ENCODE measurements around the gene MB21D2. TPM values are rescaled to one million over a fixed set of nuclear protein-coding genes. Genes with fewer than 3 reads are reported as not detected.

MB21D2 gene
- total RNA-seq, 1 donor from 2014 or later = 11.0 TPM

DNA sequence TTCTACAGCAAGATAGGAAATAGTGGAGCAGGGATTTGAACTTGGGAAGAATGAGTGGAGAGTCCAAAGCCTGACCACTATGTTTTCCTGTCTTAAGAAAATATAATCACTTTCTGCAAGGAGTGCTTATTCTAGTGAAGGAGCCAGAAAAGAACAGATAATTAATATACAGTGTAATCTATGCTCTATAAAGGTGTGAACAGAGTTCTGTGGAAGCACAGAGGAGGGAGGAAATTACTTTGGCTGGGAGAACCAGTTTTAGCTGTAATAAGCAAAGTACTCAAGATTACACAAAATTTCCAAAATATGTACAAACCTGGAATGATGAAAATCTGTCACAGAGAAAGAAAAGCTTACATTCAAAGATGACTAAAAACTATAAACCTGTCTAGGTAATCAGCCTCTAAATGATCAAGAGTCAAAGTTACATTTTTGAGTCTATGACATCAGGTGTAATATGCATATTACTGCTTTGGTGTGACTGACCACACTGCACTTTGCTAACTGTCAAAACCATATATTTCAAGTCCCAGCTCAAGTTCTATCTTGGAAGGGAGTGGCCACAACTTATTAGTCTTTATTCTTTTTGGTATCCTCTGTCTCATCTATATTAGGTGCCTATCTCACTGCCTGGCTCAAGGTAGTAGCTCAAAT lies 40.7 kb upstream of the MB21D2 start:
- Histone ChIP-seq H3K36me3 (ENCODE audit: insufficient read depth, low read length) (no peaks in the 10 kb centered on the region), H3K9ac (ENCODE audit: low read length) (peak overlapping the region; percentile 44), H3K27ac (ENCODE audit: low read depth, low read length) (peak overlapping the region; percentile 68), H3K79me2 (ENCODE audit: insufficient read depth, low read length) (no peaks in the 10 kb centered on the region), H3K4me2 (ENCODE audit: low read length) (peak overlapping the region; percentile 65), H4K20me1 (ENCODE audit: insufficient read depth, low read length) (no peaks in the 10 kb centered on the region), H3K9me3 (ENCODE audit: insufficient read depth, low read depth, low read length) (no peaks in the 10 kb centered on the region), H3K27me3 (ENCODE audit: insufficient read depth, low read length) (no peaks in the 10 kb centered on the region), H3K4me3 (ENCODE audit: insufficient read depth, low read depth, low read length) (no peak overlapping the region), H3K4me1 (ENCODE audit: insufficient read depth, low read length) (peaks cover 12% of the 10 kb centered on the region), H2AFZ (ENCODE audit: low read depth, low read length) (no peak overlapping the region)
- Mint-ChIP-seq H3K27ac (ENCODE audit: unreplicated experiment) (no peak overlapping the region), H3K27me3 (ENCODE audit: low read depth, unreplicated experiment) (no peaks in the 10 kb centered on the region), H3K4me1 (ENCODE audit: low read depth, unreplicated experiment) (peaks cover 8% of the 10 kb centered on the region), H3K4me3 (ENCODE audit: unreplicated experiment) (no peak overlapping the region), H3K36me3 (ENCODE audit: low read depth, unreplicated experiment) (no peaks in the 10 kb centered on the region), H3K9me3 (ENCODE audit: unreplicated experiment) (no peaks in the 10 kb centered on the region)
- DNase-seq (ENCODE audit: low read depth) (no peak), FAIRE-seq (no peak)
- TF ChIP-seq, protein P1, sequence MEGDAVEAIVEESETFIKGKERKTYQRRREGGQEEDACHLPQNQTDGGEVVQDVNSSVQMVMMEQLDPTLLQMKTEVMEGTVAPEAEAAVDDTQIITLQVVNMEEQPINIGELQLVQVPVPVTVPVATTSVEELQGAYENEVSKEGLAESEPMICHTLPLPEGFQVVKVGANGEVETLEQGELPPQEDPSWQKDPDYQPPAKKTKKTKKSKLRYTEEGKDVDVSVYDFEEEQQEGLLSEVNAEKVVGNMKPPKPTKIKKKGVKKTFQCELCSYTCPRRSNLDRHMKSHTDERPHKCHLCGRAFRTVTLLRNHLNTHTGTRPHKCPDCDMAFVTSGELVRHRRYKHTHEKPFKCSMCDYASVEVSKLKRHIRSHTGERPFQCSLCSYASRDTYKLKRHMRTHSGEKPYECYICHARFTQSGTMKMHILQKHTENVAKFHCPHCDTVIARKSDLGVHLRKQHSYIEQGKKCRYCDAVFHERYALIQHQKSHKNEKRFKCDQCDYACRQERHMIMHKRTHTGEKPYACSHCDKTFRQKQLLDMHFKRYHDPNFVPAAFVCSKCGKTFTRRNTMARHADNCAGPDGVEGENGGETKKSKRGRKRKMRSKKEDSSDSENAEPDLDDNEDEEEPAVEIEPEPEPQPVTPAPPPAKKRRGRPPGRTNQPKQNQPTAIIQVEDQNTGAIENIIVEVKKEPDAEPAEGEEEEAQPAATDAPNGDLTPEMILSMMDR (IDR thresholded peaks at IDR 0.05; ENCODE audit: insufficient read depth, low read depth, low read length) = no peak
- no peak for TF ChIP-seq EZH2 (IDR thresholded peaks at IDR 0.05; ENCODE audit: insufficient read depth, low read length)

DNA sequence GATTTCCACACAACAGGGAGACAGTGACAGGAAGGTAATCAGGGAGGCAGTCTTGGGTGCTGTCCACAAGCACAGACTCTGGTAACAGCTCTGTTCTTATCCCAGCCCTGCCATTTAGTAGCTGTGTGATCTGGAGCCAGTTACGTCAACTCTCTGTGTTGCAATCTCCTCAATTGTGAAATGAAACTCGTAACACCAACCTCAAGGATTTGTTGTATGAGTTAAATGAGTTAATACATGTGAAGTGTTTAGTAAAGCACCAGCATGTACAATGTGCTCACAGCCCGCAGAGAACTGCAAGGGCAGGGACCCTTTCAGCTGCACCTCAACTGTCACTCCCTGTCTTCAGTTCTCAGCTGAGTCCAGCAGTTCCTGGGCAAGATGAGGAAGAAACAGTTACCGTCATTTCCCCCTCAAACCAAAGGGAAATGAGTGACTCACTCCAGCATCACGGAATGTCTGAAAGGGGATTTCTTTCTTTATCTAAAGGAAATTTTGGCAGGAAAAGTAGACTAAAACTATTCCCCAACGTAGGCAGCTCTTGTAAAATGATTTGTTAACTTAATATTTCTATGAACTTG lies 39.9 kb upstream of the MB21D2 start:
- H3K9me3 ChIP-seq (ENCODE audit: insufficient read depth, low read depth, low read length) = no peaks in the 10 kb centered on the region
- no peaks in the 10 kb centered on the region for H4K20me1 ChIP-seq (ENCODE audit: insufficient read depth, low read length)
- no peaks in the 10 kb centered on the region for H3K27me3 Mint-ChIP-seq (ENCODE audit: low read depth, unreplicated experiment)
- no peaks in the 10 kb centered on the region for H3K27me3 ChIP-seq (ENCODE audit: insufficient read depth, low read length)
- peaks cover 8% of the 10 kb centered on the region for H3K4me1 Mint-ChIP-seq (ENCODE audit: low read depth, unreplicated experiment)
- H3K36me3 Mint-ChIP-seq (ENCODE audit: low read depth, unreplicated experiment) = no peaks in the 10 kb centered on the region
- TF ChIP-seq EZH2 (IDR thresholded peaks at IDR 0.05; ENCODE audit: insufficient read depth, low read length) = no peak
- TF ChIP-seq, protein P1 (IDR thresholded peaks at IDR 0.05; ENCODE audit: insufficient read depth, low read depth, low read length) = no peak
- H3K4me3 ChIP-seq (ENCODE audit: insufficient read depth, low read depth, low read length) = peak overlapping the region; percentile 7
- H3K4me1 ChIP-seq (ENCODE audit: insufficient read depth, low read length) = peaks cover 12% of the 10 kb centered on the region
- DNase-seq (ENCODE audit: low read depth) = peak; percentile 91
- H3K9me3 Mint-ChIP-seq (ENCODE audit: unreplicated experiment) = no peaks in the 10 kb centered on the region
- no peak overlapping the region for H3K4me3 Mint-ChIP-seq (ENCODE audit: unreplicated experiment)
- H3K27ac ChIP-seq (ENCODE audit: low read depth, low read length) = peak overlapping the region; percentile 68
- H3K36me3 ChIP-seq (ENCODE audit: insufficient read depth, low read length) = no peaks in the 10 kb centered on the region
- H3K9ac ChIP-seq (ENCODE audit: low read length) = peak overlapping the region; percentile 44
- no peak overlapping the region for H3K27ac Mint-ChIP-seq (ENCODE audit: unreplicated experiment)
- H2AFZ ChIP-seq (ENCODE audit: low read depth, low read length) = peak overlapping the region; percentile 61
- FAIRE-seq = peak; percentile 39
- no peaks in the 10 kb centered on the region for H3K79me2 ChIP-seq (ENCODE audit: insufficient read depth, low read length)
- H3K4me2 ChIP-seq (ENCODE audit: low read length) = peak overlapping the region; percentile 65

DNA sequence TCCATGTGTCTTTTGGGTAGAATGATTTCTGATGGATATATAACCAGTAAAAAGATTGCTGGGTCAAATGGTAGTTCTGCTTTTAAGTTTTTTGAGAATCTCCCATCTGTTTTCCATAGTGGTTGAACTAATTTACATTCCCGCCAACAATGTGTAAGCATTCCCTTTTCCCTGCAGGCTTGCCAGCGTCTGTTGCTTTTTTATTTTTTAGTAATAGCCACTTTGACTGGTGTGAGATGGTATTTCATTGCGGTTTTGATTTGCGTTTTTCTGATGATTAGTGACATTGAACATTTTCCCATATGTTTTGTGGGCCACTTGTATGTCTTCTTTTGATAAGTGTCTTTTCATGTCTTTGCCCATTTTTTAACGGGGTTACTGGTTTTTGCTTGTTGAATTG lies 36.3 kb upstream of the MB21D2 start:
- H3K27me3 Mint-ChIP-seq (ENCODE audit: low read depth, unreplicated experiment) = no peaks in the 10 kb centered on the region
- H2AFZ ChIP-seq (ENCODE audit: low read depth, low read length) = no peak overlapping the region
- no peaks in the 10 kb centered on the region for H3K36me3 Mint-ChIP-seq (ENCODE audit: low read depth, unreplicated experiment)
- no peaks in the 10 kb centered on the region for H3K27me3 ChIP-seq (ENCODE audit: insufficient read depth, low read length)
- no peak overlapping the region for H3K27ac ChIP-seq (ENCODE audit: low read depth, low read length)
- peaks cover 8% of the 10 kb centered on the region for H3K4me1 Mint-ChIP-seq (ENCODE audit: low read depth, unreplicated experiment)
- H3K9me3 ChIP-seq (ENCODE audit: insufficient read depth, low read depth, low read length) = no peaks in the 10 kb centered on the region
- H3K4me1 ChIP-seq (ENCODE audit: insufficient read depth, low read length) = peaks cover 12% of the 10 kb centered on the region
- no peak overlapping the region for H3K27ac Mint-ChIP-seq (ENCODE audit: unreplicated experiment)
- H3K4me3 ChIP-seq (ENCODE audit: insufficient read depth, low read depth, low read length) = no peak overlapping the region
- H3K9ac ChIP-seq (ENCODE audit: low read length) = no peak overlapping the region
- no peak overlapping the region for H3K4me3 Mint-ChIP-seq (ENCODE audit: unreplicated experiment)
- H3K4me2 ChIP-seq (ENCODE audit: low read length) = no peak overlapping the region
- no peaks in the 10 kb centered on the region for H4K20me1 ChIP-seq (ENCODE audit: insufficient read depth, low read length)
- TF ChIP-seq, protein P1 (IDR thresholded peaks at IDR 0.05; ENCODE audit: insufficient read depth, low read depth, low read length) = no peak
- TF ChIP-seq EZH2 (IDR thresholded peaks at IDR 0.05; ENCODE audit: insufficient read depth, low read length) = no peak
- peak; percentile 20 for FAIRE-seq
- H3K9me3 Mint-ChIP-seq (ENCODE audit: unreplicated experiment) = no peaks in the 10 kb centered on the region
- no peak for DNase-seq (ENCODE audit: low read depth)
- H3K79me2 ChIP-seq (ENCODE audit: insufficient read depth, low read length) = no peaks in the 10 kb centered on the region
- H3K36me3 ChIP-seq (ENCODE audit: insufficient read depth, low read length) = no peaks in the 10 kb centered on the region
